Activated T-helper 17 cell treated with anti-CD3 and anti-CD28 coated beads, Interleukin-2, amount 50 U/mL, for 72 hours (primary cell): ENCODE results near the gene ABCC4. TPM values are rescaled to one million over a fixed set of nuclear protein-coding genes. Genes with fewer than 3 reads are reported as not detected.

Experiments used
- ATAC-seq: fragments of 150-1000 bp; cut with Tn5 transposase; replicated peaks from 2 replicates; pipeline ENCODE4 v1.10.0; 2021; ENCODE audit warnings: mild to moderate bottlenecking, moderate library complexity
- H3K27ac Mint-ChIP-seq: one replicate; pipeline ENCODE4 v1.8.0; 2022; ENCODE audit warnings: mixed read lengths
- H3K27me3 Mint-ChIP-seq: one replicate; pipeline ENCODE4 v1.8.0; 2022; ENCODE audit warnings: mixed read lengths
- H3K36me3 Mint-ChIP-seq: one replicate; pipeline ENCODE4 v1.8.0; 2022; ENCODE audit warnings: low read depth, mild to moderate bottlenecking, mixed read lengths
- H3K4me1 Mint-ChIP-seq: one replicate; pipeline ENCODE4 v1.8.0; 2022; ENCODE audit warnings: mixed read lengths
- H3K4me3 Mint-ChIP-seq: one replicate; pipeline ENCODE4 v1.8.0; 2022; ENCODE audit warnings: mild to moderate bottlenecking, mixed read lengths
- H3K9me3 Mint-ChIP-seq: one replicate; pipeline ENCODE4 v1.8.0; 2022; ENCODE audit warnings: mixed read lengths
- total RNA-seq, 2 donors: library from RNA; stranded (reverse); gene quantifications; one replicate each; pipeline ENCODE4 v1.2.3, GENCODE V29; 2022

Gene ABCC4
- total RNA-seq, 2 donors from 2014 or later, result 6.5 to 14.4 TPM

- Mint-ChIP-seq H3K4me1 (peaks cover 8% of the 10 kb centered on the region), H3K9me3 (no peaks in the 10 kb centered on the region), H3K36me3 (peaks cover 28% of the 10 kb centered on the region), H3K4me3 (no peak overlapping the region), H3K27ac (no peak overlapping the region), H3K27me3 (no peaks in the 10 kb centered on the region)
- ATAC-seq, result no peak
Observed at GRCh38 chr13:95138876-95139585, 162.2 kb downstream of the ABCC4 start.

GRCh38 chr13:95137096-95137495 lies 164.2 kb downstream of the ABCC4 start:
- no peak overlapping the region for H3K4me3 Mint-ChIP-seq
- peak; percentile 65 for ATAC-seq
- H3K27ac Mint-ChIP-seq, result peak overlapping the region; percentile 36
- no peaks in the 10 kb centered on the region for H3K9me3 Mint-ChIP-seq
- peaks cover 8% of the 10 kb centered on the region for H3K4me1 Mint-ChIP-seq
- peaks cover 24% of the 10 kb centered on the region for H3K36me3 Mint-ChIP-seq
- no peaks in the 10 kb centered on the region for H3K27me3 Mint-ChIP-seq

- H3K27ac Mint-ChIP-seq, result peak overlapping the region; percentile 36
- no peak for ATAC-seq
- H3K36me3 Mint-ChIP-seq, result peaks cover 19% of the 10 kb centered on the region
- no peaks in the 10 kb centered on the region for H3K9me3 Mint-ChIP-seq
- peaks cover 8% of the 10 kb centered on the region for H3K4me1 Mint-ChIP-seq
- H3K4me3 Mint-ChIP-seq, result no peak overlapping the region
- H3K27me3 Mint-ChIP-seq, result no peaks in the 10 kb centered on the region
Observed at GRCh38 chr13:95136638-95137037, 164.6 kb downstream of the ABCC4 start.

- no peak overlapping the region for H3K27ac Mint-ChIP-seq
- ATAC-seq, result no peak
- no peaks in the 10 kb centered on the region for H3K36me3 Mint-ChIP-seq
- no peaks in the 10 kb centered on the region for H3K27me3 Mint-ChIP-seq
- H3K4me1 Mint-ChIP-seq, result peaks cover 4% of the 10 kb centered on the region
- no peaks in the 10 kb centered on the region for H3K9me3 Mint-ChIP-seq
- H3K4me3 Mint-ChIP-seq, result no peak overlapping the region
Observed at GRCh38 chr13:95133498-95133897, 167.8 kb downstream of the ABCC4 start.

- Mint-ChIP-seq H3K27me3 (no peaks in the 10 kb centered on the region), H3K36me3 (no peaks in the 10 kb centered on the region), H3K4me3 (no peak overlapping the region), H3K9me3 (no peaks in the 10 kb centered on the region), H3K27ac (no peak overlapping the region), H3K4me1 (no peaks in the 10 kb centered on the region)
- no peak for ATAC-seq
Observed at GRCh38 chr13:95129004-95129403, 172.2 kb downstream of the ABCC4 start.

- H3K4me1 Mint-ChIP-seq, result no peaks in the 10 kb centered on the region
- H3K27ac Mint-ChIP-seq, result no peak overlapping the region
- H3K27me3 Mint-ChIP-seq, result no peaks in the 10 kb centered on the region
- ATAC-seq, result no peak
- no peak overlapping the region for H3K4me3 Mint-ChIP-seq
- no peaks in the 10 kb centered on the region for H3K36me3 Mint-ChIP-seq
- H3K9me3 Mint-ChIP-seq, result no peaks in the 10 kb centered on the region
Observed at GRCh38 chr13:95128045-95128643, 173.1 kb downstream of the ABCC4 start.

- Mint-ChIP-seq H3K4me1 (no peaks in the 10 kb centered on the region), H3K27ac (no peak overlapping the region), H3K27me3 (no peaks in the 10 kb centered on the region), H3K4me3 (no peak overlapping the region), H3K9me3 (no peaks in the 10 kb centered on the region), H3K36me3 (no peaks in the 10 kb centered on the region)
- no peak for ATAC-seq
Observed at GRCh38 chr13:95124959-95125358, 176.3 kb downstream of the ABCC4 start.

- H3K27ac Mint-ChIP-seq, result no peak overlapping the region
- H3K27me3 Mint-ChIP-seq, result no peaks in the 10 kb centered on the region
- no peaks in the 10 kb centered on the region for H3K9me3 Mint-ChIP-seq
- ATAC-seq, result no peak
- H3K4me1 Mint-ChIP-seq, result no peaks in the 10 kb centered on the region
- H3K36me3 Mint-ChIP-seq, result no peaks in the 10 kb centered on the region
- H3K4me3 Mint-ChIP-seq, result no peak overlapping the region
Observed at GRCh38 chr13:95123726-95124125, 177.5 kb downstream of the ABCC4 start.

- Mint-ChIP-seq H3K27me3 (no peaks in the 10 kb centered on the region), H3K36me3 (no peaks in the 10 kb centered on the region), H3K4me1 (no peaks in the 10 kb centered on the region), H3K4me3 (no peak overlapping the region), H3K9me3 (no peaks in the 10 kb centered on the region), H3K27ac (no peak overlapping the region)
- no peak for ATAC-seq
Observed at GRCh38 chr13:95122063-95122462, 179.2 kb downstream of the ABCC4 start.

GRCh38 chr13:95121516-95121915 lies 179.7 kb downstream of the ABCC4 start:
- Mint-ChIP-seq H3K9me3 (no peaks in the 10 kb centered on the region), H3K27ac (no peak overlapping the region), H3K27me3 (no peaks in the 10 kb centered on the region), H3K36me3 (no peaks in the 10 kb centered on the region), H3K4me3 (no peak overlapping the region), H3K4me1 (no peaks in the 10 kb centered on the region)
- no peak for ATAC-seq

GRCh38 chr13:95120650-95121049 lies 180.6 kb downstream of the ABCC4 start:
- Mint-ChIP-seq H3K4me1 (no peaks in the 10 kb centered on the region), H3K9me3 (no peaks in the 10 kb centered on the region), H3K4me3 (no peak overlapping the region), H3K27me3 (no peaks in the 10 kb centered on the region), H3K27ac (no peak overlapping the region), H3K36me3 (peaks cover 6% of the 10 kb centered on the region)
- no peak for ATAC-seq

- H3K9me3 Mint-ChIP-seq, result no peaks in the 10 kb centered on the region
Observed at GRCh38 chr13:95118541-95119324, 182.5 kb downstream of the ABCC4 start.

GRCh38 chr13:95117092-95117491 lies 184.2 kb downstream of the ABCC4 start:
- Mint-ChIP-seq H3K4me1 (no peaks in the 10 kb centered on the region), H3K36me3 (peaks cover 23% of the 10 kb centered on the region), H3K27ac (no peak overlapping the region), H3K27me3 (no peaks in the 10 kb centered on the region), H3K9me3 (no peaks in the 10 kb centered on the region), H3K4me3 (no peak overlapping the region)
- ATAC-seq, result no peak

More at GRCh38 chr13:95118541-95119324, 182.5 kb downstream of the ABCC4 start:
- H3K4me3 Mint-ChIP-seq, result no peak overlapping the region
- peaks cover 23% of the 10 kb centered on the region for H3K36me3 Mint-ChIP-seq
- H3K27ac Mint-ChIP-seq, result no peak overlapping the region
- no peaks in the 10 kb centered on the region for H3K4me1 Mint-ChIP-seq
- ATAC-seq, result no peak
- no peaks in the 10 kb centered on the region for H3K27me3 Mint-ChIP-seq

GRCh38 chr13:95115525-95115924 lies 185.7 kb downstream of the ABCC4 start:
- Mint-ChIP-seq H3K4me1 (no peaks in the 10 kb centered on the region), H3K27ac (no peak overlapping the region), H3K36me3 (peaks cover 23% of the 10 kb centered on the region), H3K9me3 (no peaks in the 10 kb centered on the region), H3K27me3 (no peaks in the 10 kb centered on the region), H3K4me3 (no peak overlapping the region)
- no peak for ATAC-seq

GRCh38 chr13:95113601-95114000 lies 187.7 kb downstream of the ABCC4 start:
- Mint-ChIP-seq H3K27me3 (no peaks in the 10 kb centered on the region), H3K4me3 (no peak overlapping the region), H3K27ac (no peak overlapping the region), H3K36me3 (peaks cover 29% of the 10 kb centered on the region), H3K9me3 (peaks cover 4% of the 10 kb centered on the region), H3K4me1 (no peaks in the 10 kb centered on the region)
- ATAC-seq, result no peak
